Tibial nerve (tissue), 4 donors: Measurements from ENCODE around the gene NR2F2.

Experiments used
- EP300 ChIP-seq, 2 donors: sonication (generic); formaldehyde crosslinking; IDR thresholded peaks; one replicate each; pipeline ENCODE4 v1.6.1; 2017; ENCODE audit warnings: antibody characterized with exemption in 2 of 2, mild to moderate bottlenecking in 1 of 2
- POLR2A ChIP-seq, 2 donors: fragments of 450-650 bp; IDR thresholded peaks; one replicate each; pipeline ENCODE4 v1.6.1; 2017; ENCODE audit warnings: antibody characterized with exemption in 2 of 2, mild to moderate bottlenecking in 2 of 2, moderate library complexity in 2 of 2
- TF ChIP-seq, protein P1 (sequence below), 5 experiments: fragments of 200-600 bp in 3 of 5; fragments of 450-650 bp in 2 of 5; sonication (generic) in 3 of 5; IDR thresholded peaks; one replicate each; pipeline ENCODE4 v1.5.1; 2016 to 2019; ENCODE audit warnings: antibody characterized with exemption in 5 of 5, mild to moderate bottlenecking in 3 of 5, moderate library complexity in 2 of 5

DNA sequence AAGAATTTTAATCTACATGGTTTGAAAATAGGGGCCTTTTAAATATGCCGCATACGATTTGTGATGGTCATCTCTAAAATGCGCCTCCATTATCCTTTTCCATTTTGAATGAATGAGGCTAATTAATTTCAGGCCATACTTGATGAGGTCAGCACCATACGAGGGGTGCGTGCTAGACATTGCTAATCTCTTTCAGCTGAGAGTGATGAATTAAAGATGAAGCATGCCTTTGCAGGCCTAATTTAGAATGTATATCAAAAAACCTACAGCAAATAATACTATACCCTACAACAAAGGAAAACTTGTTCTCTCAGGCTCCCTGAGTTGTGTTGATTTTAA is 18.6 kb upstream of the NR2F2 start:
- TF ChIP-seq, protein P1, sequence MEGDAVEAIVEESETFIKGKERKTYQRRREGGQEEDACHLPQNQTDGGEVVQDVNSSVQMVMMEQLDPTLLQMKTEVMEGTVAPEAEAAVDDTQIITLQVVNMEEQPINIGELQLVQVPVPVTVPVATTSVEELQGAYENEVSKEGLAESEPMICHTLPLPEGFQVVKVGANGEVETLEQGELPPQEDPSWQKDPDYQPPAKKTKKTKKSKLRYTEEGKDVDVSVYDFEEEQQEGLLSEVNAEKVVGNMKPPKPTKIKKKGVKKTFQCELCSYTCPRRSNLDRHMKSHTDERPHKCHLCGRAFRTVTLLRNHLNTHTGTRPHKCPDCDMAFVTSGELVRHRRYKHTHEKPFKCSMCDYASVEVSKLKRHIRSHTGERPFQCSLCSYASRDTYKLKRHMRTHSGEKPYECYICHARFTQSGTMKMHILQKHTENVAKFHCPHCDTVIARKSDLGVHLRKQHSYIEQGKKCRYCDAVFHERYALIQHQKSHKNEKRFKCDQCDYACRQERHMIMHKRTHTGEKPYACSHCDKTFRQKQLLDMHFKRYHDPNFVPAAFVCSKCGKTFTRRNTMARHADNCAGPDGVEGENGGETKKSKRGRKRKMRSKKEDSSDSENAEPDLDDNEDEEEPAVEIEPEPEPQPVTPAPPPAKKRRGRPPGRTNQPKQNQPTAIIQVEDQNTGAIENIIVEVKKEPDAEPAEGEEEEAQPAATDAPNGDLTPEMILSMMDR (IDR thresholded peaks at IDR 0.05): no peak
- TF ChIP-seq EP300 (IDR thresholded peaks at IDR 0.05): no peak
- no peak for TF ChIP-seq POLR2A (IDR thresholded peaks at IDR 0.05)
